Bone marrow (tissue), 2 donors: ENCODE results near the gene DUSP8.

Source experiments
- DNase-seq, 2 donors: peaks; one replicate each; lab custom pipeline; 2025; lab: John Stamatoyannopoulos, UW

The DUSP8 gene

DNA sequence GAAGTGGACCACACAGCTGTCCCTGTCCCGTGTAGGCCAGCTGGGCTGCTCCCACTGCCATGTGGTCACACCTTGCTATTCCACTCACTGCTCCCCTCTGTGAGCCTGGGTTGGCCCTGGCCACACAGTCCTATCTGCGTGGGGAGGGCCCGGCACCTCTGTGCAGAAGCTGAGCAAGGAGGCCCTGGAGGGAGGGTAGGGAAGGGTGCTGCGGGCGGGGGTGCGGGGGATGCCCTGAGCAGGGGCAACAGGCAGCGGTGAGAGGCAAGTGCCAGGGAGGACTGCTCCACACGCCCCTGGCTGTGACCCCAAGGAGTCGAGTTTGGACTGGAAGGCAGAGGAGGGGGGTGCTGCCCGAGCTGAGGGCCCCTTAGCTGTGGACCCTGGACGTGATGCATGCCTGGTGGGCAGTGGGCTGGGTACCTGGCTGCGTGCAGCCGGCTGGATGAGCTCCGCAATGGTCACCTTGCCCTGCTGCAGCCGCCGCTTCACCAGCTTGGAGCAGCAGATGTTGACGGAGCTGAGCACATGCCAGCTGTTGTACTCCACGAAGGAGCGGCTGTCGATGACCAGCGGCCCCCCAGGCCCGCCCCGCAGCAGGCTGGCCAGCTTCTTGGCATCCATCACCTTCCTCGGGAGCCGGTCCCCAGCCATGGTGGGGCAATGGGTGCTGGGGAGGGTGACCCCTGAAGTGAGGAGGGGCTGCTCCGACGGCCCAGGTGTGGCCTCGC lies 6.7 kb downstream of the DUSP8 start:
- no peak for DNase-seq

DNA sequence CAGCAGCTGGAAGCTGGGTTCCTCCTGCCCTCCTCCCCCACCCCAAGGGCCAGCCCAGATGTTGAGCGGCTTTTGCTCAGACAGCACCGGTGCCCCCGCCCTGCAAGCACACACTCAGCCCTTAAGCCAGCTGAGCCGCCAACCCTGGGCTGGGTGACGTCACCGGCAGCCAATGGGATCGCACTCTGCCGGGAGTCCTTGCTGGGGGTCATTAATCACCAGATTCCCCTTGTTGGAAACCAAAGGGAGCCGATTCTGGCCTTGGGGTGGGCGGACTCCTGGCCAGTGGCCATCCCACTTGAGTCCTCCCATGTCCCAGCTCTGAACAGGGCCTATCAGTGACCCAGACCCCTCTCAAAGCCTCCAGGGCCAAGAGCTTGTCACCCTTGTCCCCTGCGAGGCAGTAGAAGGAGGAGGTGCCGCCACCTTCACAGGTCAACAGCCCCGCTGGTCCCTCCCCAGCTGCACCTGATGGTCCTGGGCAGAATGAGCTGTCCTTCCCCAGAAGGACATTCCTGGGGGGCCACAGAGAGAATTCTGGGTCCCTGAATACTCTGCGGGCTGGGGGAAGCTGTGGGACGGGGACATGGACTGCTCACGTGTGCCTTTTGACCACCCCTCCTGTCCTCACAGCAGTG lies 7.4 kb downstream of the DUSP8 start:
- DNase-seq: no peak

DNA sequence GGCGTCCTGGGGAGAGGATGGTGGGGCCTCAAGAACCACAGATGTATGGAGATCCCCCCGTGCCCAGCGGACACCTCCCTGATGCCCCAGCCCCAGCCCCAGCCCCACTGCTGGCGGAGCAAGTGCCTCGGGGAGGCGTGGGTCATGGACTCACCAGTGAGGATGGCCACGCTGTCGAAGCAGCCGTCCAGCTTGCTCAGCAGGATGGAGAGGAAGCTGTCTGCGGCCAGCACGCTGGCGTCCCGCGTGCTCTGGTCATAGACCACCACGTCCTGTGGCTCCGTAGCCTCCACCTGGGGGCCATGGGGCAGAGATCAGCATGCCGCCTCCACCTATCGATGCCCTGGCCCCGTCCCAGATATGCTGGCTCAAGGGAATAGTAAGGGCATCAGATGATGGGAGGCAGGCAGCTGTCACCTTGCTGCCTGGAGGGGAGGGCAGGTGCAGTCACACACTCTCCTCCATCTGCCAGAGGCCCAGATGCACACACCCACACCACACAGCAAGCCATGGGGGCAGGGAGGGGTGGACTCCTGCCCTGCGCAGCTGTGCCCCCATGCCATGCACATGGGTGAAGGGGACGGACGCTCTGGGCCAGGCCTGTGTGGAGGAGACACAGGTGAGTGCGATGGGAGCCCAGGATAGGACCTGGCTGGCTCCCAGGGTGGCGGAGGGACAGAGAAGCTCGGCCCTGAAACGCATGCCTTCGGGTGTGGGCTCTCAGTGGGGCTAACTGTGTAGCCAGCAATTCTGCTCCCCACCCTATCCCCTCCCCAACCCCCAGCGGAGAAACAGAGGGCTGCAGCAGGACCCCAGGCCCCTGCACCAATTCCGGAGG lies 8.2 kb downstream of the DUSP8 start:
- DNase-seq: no peak

DNA sequence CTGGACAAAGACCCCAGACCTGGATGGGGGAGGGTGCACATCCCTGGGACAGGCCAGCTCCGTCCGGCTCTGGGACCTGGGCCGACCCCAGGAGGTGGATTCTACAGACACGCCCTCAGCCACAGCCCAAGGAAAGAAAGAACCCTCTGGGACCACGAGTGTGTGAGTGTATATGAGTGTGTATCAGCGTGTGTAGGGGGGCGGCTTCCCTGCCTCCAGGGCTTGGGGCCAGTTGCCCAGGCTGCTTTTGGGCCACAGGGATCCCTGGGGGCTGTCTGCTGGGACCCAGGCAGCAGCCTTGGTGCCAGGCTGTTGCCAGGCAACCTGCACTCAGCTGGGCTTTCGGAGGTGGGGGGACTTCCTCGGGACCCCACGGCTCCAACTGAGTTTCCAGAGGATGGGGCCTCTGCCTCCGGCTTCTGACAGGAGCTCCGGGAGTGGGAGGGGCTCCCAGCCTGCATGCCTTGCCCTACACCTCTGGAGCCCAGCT lies 8.9 kb downstream of the DUSP8 start:
- DNase-seq: no peak

DNA sequence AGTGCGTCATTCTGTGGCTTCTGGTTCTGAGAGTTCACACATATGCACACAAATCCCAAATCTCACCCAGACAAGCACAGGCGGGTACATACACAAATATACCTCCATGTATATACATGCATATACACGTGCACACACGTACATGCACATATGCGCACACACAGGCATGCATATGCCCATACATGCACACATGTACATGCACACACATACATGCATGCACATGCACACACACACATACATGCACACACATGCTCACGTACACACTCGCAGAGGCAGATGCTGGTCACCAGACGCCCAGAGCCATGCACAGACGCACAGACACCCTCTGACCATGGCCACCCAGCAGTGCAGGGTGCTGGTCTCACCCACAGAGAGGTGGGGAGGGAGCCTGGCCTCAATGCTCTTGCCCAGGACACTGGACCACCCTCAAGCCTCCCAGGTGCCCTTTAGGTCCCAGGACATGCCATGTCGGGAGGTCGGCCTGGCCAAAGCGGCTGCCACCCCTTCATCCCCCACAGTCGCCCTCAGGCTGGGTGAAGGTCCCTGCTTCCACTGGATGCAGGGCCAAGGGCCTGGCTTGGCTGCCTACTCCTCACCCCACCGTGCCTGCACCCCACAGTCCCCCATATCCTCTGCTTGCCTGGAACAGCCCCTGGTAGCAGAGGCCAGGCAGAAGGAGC lies 9.5 kb downstream of the DUSP8 start:
- DNase-seq: no peak

DNA sequence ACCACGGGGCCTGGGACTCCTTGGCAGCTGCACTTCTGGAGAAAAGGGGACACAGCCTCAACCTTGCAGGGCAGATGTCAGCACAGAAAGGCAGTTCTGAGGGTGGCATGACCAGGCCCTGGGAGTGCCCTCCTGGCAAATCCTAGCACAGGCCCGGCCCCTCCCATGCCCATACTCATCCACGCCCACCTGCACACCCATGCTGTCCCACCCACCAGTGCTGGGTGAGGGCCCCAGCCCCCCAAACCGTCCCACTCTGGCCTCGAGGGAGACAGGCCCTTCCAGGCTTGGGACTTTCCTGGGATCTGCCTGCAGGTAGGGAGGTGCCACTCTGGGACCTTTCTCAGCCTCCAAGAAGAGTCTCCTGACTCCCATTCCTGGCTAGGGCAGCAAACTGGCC lies 10.1 kb downstream of the DUSP8 start:
- no peak for DNase-seq

DNA sequence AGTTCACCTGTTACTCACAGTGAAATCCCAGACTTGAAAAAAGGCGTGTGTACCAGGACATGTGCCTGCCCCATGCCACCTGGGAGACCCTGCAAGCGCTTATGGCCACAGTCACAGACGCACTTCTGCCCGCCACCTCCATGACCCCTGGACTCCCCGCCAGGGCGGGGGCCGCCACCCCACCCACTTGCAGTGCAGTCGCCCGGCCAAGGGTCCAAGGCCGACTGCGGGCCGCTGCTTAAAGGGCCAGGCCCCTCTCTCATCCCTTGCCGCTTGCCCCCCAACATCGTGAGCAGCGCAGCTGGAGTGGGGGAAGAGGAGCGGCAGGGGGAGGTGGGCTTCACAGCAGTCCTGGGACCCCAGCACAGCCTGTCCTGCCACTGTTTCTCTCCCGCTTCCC lies 10.8 kb downstream of the DUSP8 start:
- no peak for DNase-seq

DNA sequence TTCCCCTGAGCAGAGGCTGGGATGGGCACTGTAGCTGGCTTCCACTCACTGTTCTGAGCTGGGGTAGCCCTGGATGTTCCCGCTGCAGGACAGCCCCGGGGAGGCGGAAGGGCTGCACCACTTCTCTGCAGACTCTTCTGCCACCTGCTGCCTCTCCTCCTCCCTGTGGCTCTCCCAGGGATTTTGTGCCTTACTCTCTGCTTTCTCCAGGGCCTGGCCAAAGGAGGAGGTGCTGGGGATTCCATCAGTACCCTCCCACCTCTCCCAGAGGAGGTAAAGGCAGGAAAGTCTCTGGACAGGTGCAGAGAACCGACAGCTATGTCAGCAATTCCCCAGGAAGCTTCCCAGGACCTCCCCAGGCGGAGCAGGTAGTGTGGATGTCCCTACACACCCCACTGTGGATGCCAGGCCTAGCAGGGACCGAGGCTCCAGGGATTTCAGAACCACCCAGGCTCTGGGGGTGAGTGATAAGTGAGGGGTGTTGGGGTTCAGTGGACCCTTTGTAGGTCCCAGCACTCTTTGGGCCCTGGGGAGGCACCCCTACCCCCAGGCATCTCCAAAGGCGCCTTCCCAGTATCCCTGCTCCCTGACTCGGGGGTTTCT lies 11.3 kb downstream of the DUSP8 start:
- DNase-seq: no peak

DNA sequence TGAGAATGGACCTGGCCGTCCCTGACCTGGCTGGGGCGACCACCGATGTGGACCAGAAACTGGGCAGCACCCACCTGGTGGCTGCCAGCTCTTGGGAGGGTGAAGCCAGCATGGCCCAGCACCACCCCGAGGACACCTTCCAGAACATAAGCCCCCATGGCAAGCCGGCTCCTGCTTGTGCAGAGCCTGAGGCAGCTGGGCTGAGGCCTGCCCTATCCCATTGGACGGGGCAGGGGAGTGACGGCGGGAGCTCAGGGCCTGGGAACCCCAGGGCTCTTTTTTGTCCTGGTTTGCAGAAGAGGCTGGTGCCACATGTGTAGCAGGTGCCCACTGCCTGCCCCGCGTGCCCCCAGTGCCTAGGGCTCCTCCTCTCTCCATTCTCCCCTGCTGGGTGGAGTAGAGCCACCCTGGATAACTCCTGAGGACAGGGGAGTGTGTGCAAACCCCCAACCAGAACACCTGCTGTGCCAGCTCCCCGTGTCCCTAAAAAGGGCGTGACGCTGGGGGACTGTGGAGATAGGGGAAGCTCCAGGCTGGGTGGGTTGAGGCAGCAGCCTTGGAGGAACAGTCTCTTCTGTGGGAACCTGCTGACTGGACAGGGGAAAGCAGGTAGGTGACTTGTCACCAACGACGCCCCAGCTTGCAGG lies 11.9 kb downstream of the DUSP8 start:
- DNase-seq: no peak

DNA sequence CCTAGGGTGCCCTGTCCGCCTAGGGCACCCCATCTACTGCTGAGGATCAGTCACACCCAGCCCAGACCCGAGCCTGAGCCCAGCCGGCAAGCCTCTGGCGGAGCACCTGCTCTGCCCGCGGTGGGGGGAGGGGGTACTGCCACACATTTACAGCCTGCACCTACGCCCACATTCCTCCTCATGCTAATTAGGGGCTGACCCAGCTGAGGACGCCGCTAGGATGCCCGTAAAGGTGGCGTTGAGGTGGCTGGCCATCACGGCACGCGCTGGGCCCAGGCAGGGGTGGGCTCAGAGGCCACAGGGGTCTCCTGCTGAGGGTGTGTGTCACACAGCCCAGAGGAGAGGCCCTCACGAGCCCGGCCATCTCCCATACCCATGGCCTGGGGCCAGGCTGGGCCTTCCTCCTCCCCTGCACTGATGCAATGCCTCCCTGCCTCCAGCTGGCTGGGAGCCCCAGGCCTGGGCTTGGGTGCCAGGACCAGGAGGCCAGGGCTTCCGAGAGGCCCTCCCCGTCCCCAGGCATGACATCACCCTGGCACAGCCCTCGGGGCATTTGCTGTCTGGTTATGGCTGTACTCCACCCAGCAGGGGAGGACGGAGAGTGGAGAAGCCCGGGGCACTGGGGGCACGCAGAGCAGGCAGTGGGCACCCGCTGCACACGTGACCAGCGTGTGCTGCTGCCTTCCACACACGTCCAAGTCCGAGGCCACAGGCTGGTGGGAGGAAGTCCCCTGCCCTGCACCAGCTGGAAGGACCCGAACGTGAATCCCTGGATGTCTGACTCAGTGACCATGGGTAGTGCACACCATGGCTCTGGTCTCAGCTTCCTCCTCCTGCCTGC lies 12.7 kb downstream of the DUSP8 start:
- DNase-seq: no peak

DNA sequence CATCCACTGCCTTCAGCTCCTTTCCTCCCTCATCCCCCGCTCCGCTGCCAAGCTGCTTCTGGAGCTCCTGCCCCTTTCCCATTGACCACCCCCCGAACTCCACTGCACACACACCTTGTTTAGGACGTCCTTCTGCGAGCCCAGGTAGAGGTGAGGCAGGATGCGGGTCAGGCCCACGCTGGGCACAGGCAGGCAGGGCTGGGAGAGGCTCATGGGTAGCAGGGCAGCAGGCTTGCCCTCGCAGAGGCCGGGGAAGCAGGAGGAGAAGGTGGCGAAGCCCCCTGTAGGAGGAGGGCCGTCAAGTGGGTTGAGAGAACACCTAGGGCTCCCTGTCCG lies 13.3 kb downstream of the DUSP8 start:
- no peak for DNase-seq

DNA sequence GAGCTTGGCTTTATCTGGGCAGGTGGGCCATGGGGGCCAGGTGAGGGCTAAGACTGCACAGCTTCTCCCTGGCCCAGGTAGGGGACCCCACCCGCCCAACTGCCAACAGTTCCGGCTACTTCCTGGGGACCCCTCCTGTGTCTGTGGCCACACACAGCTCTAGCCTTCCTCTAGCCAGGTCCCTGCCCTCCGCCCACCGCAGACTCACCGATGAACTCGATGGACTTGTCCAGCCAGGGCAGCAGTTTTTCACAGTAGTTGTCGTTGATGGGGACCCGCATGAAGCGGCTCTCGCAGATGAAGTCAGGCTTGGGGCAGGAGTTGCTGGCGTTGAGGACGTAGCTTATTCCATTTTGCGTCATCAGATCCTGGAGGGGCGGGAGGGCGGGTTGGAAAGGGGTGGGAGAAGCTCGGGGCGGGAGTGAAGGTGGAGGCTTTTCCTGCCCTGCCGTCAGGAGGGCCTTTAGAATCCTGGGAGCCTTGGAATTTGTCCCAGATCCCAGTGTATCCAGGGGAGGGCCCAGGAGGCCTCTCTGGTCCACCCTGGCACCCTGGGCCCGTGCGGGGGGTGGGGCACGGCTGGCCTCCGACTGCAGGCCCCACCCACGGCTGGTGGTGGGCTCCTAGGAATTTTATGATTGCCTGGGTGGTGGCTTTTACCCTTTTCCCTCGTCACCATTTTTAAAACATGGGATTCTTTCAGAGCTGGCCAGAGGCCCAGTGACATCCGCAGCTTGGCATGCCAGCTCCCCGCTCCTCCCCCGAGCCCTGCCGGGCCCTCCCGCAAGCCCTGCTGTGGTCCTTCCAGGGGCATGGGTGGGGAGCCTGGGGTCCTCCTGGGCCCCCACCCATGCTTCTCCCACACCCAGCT lies 13.9 kb downstream of the DUSP8 start:
- DNase-seq: no peak

DNA sequence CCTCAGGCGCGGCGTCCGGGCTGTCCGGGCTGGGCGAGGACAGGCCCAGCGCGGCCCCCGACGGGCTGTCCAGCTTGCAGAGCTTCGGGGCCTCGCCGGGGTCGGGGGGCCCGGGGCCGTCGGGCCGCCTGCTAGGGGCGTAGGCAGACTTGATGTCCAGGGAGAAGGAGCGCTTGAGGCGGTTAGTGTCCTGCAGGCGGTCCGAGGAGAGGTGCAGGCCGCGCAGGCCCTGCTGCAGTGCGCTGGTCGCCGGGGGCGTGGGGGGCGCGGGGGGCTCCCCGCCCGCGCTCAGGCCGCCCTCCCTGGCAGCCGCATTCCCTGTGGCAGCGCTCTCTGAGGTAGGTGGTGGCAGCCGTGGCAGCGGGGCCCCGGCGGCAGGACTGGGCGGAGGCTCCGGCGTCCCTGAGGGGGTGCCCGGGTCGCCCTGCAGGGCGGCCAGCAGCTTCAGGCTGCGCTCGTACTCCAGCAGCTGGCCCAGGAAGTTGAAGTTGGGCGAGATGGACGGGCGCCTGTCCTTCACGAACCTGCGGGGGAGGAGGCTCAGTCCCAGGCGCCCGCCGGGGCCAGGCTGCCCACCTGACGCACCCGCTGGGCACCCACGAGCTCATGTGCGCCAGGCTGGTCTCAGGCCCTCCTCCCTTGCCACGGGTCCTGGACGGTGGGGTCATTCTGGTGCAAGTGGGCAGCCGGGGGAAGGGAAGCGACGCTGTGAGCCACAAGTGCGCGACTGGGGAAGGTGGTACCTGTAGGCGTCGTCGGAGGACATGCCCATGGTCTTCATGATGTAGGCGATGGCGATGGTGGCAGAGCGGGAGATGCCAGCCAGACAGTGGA lies 14.8 kb downstream of the DUSP8 start:
- no peak for DNase-seq

DNA sequence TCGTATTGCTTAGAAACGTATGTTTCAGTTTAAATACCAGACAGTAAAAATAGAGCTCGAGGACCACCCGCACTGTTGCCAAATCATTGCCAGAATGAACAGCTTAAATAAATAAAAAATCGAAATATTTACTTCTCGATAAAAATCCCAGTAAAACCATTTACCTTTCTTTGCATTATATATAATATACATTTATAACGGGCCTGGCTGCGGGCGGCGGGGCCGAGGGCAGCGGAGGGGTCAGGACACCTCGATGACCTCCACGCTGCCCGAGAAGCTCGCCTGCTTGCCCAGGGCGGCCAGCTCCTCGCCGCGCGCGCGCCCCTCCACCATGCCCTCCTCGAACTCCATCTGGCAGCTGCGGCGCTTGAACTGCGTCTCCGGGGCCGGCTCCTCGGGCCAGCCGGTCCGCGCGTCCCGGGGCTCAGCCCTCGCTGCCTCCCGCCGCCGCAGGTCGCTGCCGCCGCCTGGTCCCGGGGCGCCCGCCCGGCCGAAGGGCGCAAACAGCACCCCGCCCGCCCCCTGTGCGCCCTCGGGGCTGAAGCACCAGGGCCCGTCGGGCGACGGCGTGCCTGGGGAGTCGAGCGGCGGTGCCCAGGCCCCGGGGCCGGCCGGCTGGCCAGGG lies 15.7 kb downstream of the DUSP8 start:
- no peak for DNase-seq

DNA sequence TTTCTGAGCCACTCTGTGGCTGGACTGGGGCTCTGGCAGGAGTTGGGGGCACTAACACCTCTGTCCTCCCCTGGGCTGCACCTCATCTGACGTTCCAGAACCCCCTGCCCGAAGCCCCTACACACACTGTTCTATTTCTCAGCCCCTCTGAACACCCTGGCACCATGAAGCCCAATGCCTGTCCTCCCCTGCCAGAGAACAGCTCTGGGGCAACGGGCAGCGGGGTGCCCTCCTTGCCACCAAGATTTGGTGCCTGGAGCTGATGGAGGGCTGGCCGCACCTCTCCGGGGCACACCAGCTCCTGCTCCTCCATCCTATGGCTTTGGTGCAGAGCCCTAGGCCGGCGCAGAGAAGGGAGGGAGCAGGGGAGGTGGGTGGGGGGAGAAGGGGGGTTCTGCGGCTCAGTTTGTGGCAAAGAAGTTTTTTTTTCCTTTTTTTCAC lies 16.3 kb downstream of the DUSP8 start:
- no peak for DNase-seq

DNA sequence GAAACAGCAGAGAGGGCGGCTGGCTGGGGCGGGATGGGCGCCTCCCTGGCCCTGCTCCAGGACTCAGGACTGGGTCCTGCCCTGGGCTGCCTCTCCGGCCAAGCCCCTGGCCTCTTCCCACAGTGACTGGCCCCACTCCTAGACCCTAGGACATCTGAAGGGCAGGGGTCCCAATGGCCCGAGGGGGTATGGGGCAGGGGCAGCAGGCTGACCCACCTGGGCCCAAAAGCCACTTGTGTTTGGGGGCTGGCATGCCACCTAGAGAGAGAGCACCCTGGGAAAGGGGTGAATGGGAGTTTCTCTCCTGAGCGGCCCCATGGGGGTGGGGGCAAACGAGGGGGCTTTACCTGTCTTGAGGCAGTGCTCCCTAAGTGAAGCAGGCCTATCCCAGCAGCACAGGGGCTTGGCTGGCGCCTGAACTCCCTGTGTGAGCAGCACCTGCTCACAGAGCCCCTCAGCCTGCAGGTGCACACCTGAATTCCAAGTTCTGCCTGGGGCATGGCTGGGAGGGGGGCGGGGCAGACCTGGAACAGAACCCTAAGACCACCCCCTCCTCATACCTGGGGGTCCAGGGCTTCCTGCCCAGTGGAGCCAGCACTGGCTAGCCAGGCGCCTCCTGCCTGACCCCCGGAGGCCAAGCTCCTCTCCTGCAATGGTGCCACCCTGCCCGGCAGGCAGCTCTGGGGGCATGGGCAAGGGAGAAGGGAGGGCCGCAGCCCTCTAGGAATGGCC lies 16.9 kb downstream of the DUSP8 start:
- DNase-seq: no peak

DNA sequence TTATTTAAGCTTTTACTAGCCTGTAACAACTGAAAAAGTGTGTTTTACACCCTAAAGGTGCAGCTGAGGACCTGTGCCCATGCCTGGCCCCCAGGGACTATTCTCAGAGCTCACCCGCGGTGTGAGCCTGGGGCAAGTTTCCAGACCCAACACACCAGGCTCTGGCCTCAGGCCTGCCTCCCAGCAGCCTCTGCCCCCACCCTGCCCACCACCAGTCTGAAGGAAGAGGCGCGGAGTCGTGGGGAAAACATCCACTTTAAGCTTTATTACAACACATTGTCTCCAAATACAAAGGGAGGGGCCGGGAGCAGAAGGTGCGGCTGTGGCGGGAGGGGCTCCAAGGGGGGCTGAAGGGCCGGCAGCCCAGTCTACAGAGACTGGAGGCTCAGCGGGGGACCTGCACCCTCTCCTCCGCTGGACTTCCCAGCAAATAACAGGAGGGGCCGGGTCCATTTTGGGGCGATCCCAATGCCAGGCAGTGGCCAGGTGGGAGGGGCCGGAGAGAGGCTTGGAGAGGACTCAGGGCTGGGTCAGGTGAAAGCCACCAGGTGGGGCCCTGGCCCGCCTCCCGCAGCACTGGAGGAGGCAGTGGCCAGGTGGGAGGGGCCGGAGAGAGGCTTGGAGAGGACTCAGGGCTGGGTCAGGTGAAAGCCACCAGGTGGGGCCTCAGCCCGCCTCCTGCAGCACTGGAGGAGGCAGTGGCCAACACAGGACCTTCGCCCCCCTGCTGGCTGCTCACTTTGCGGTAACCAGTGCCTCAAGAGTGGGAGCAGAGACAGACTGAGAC lies 18.1 kb downstream of the DUSP8 start:
- DNase-seq: no peak
